NCI-H2029 treated with DMSO at 0.1 percent for 48 hours (cell line): ENCODE results near the gene DUSP19.

Source experiments
- DNase-seq: peaks from one replicate; lab custom pipeline; 2025; lab: John Stamatoyannopoulos, UW

The DUSP19 gene

DNA sequence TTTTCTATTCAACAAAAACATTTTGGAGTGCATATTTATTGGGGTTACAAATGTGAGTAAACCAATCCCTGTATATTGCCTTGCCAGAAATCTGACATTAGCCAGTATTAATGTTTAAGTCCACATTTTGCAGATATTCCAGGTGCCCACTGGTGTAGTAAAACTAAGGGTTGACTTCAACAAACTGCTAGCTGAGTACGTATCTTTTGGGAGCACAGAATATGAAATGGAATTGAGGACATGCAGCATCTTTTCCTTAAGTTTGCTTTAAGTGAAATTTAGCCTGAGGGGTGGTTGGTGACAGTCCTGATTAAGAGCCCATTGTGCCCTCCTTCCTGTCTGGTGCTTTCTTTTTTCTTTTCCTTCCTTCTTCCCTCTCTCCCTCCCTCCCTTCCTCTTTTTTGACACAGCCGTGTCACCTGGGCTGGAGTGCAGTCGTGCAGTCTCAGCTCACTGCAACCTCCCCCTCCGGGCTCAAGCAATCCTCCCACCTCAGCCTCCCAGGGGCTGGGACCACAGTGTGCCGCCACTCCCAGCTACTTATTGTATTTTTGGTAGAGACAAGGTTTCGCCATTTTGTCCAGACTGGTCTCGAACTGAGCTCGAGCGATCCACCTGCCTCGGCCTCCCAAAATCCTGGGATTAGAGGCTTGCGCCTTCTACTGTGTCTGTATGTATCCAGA, 47.3 kb downstream of the DUSP19 start:
- DNase-seq: no peak

- DNase-seq: no peak
Measured at GRCh38 chr2:183126635-183127034, 48.1 kb downstream of the DUSP19 start.

DNA sequence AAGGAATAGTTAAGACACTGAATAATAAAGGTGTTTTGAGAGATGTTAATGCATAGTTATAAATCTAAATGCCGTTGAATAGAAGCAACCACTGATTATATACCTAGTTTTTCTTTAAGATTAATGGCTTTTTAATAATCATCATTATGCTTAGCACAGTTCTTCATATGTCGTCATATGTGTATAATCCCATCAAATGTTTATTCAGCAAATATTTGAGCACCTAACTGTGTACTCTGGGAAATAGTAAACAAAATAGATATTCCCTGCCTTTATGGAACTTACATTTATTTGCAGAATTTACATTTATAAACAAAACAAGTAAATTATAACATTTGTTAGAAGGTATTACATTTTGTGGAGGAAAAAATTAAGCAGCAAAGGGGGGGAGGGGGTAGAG, 55.5 kb downstream of the DUSP19 start:
- DNase-seq: no peak

DNA sequence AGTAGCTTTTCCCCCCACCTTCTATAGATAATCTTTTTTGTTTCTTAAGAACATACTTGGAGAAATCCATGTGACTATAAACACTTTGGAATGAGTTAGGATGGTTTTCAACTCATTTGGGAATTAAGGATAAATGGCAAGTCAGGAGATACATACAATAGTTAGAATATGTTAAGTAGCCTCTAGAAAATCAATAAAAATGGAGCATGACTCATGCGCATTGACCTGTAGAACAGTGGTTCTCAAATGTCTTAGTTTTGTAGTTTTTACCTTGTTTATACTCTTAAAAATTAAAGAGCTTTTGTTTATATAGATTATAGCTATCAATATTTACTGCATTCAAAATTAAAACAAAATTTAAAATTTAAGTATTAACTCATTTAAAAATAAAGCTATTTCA, 70.4 kb downstream of the DUSP19 start:
- DNase-seq: no peak

GRCh38 chr2:183149489-183149888, 70.9 kb downstream of the DUSP19 start:
- no peak for DNase-seq
